ENCODE results near the gene LASP1NB.
A peak's percentile ranks its signal among the peaks of the same experiment; 100 is the strongest.
"Not testable (repeated sequence)": the region's sequence is repeated elsewhere in the genome, so short reads cannot be mapped to it uniquely, and the experiment has no call there.

LASP1NB gene

GRCh38 chr17:38897176-38897575 is 28.2 kb upstream of the LASP1NB start:
- no peak for DNase-seq (ENCODE audit: low read depth in 2 of 2)

- DNase-seq (ENCODE audit: low read depth in 2 of 2): no peak
Measured at GRCh38 chr17:38897671-38898290, 27.6 kb upstream of the LASP1NB start.

GRCh38 chr17:38898291-38898679 is 27.1 kb upstream of the LASP1NB start:
- no peak for DNase-seq (ENCODE audit: low read depth in 2 of 2)

GRCh38 chr17:38898812-38899348 is 26.5 kb upstream of the LASP1NB start:
- DNase-seq (ENCODE audit: low read depth in 2 of 2): peak; percentile 85

GRCh38 chr17:38899421-38899820 is 26.0 kb upstream of the LASP1NB start:
- DNase-seq (ENCODE audit: low read depth in 2 of 2): no peak

GRCh38 chr17:38900978-38901656 is 24.3 kb upstream of the LASP1NB start:
- no peak for DNase-seq (ENCODE audit: low read depth in 2 of 2)

GRCh38 chr17:38903404-38903803 is 22.0 kb upstream of the LASP1NB start:
- DNase-seq (ENCODE audit: low read depth in 2 of 2): no peak

GRCh38 chr17:38904892-38905291 is 20.5 kb upstream of the LASP1NB start:
- DNase-seq (ENCODE audit: low read depth in 2 of 2): no peak

- no peak for DNase-seq (ENCODE audit: low read depth in 2 of 2)
Measured at GRCh38 chr17:38905375-38905774, 20.0 kb upstream of the LASP1NB start.

GRCh38 chr17:38906460-38907228 is 18.8 kb upstream of the LASP1NB start:
- DNase-seq (ENCODE audit: low read depth in 2 of 2): no peak

GRCh38 chr17:38907930-38908675 is 17.3 kb upstream of the LASP1NB start:
- DNase-seq (ENCODE audit: low read depth in 2 of 2): no peak

GRCh38 chr17:38908676-38909181 is 16.7 kb upstream of the LASP1NB start:
- no peak for DNase-seq (ENCODE audit: low read depth in 2 of 2)

- DNase-seq (ENCODE audit: low read depth in 2 of 2): no peak
Measured at GRCh38 chr17:38910325-38910724, 15.1 kb upstream of the LASP1NB start.

GRCh38 chr17:38911081-38911730 is 14.2 kb upstream of the LASP1NB start:
- DNase-seq (ENCODE audit: low read depth in 2 of 2): no peak

GRCh38 chr17:38911731-38912081 is 13.7 kb upstream of the LASP1NB start:
- DNase-seq (ENCODE audit: low read depth in 2 of 2): not testable (repeated sequence)

GRCh38 chr17:38912221-38912813 is 13.1 kb upstream of the LASP1NB start:
- no peak for DNase-seq (ENCODE audit: low read depth in 2 of 2)

GRCh38 chr17:38914741-38915638 is 10.4 kb upstream of the LASP1NB start:
- no peak for DNase-seq (ENCODE audit: low read depth in 2 of 2)

GRCh38 chr17:38915639-38915995 is 9.8 kb upstream of the LASP1NB start:
- DNase-seq (ENCODE audit: low read depth in 2 of 2): no peak

GRCh38 chr17:38916771-38917170 is 8.6 kb upstream of the LASP1NB start:
- DNase-seq (ENCODE audit: low read depth in 2 of 2): no peak

GRCh38 chr17:38917259-38917658 is 8.2 kb upstream of the LASP1NB start:
- no peak for DNase-seq (ENCODE audit: low read depth in 2 of 2)
